Measurements from ENCODE around the gene ERVFRD-1.

The ERVFRD-1 gene

DNA sequence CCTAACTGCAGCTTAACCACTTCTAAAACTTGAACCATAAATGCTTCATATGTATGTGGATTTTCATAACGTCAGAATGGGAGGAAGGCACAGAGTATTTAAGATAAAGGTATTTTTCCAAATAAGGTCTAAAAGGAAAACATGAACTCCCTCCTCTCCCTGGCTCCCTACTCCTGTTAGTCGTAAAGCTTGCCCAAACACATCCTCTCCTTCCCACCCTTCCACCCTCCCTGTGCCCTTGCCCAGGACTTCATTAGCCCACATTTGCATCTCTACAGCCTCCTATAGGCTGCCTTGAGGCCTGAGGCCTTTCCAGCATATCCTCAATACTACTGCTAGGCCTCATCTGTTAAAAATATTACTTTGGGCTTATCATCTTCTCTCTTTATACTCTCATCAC, 35.0 kb downstream of the ERVFRD-1 start:
- Histone ChIP-seq H3K9me3 (ENCODE audit: control insufficient read depth, low read length) (no peaks in the 10 kb centered on the region), H3K4me1 (ENCODE audit: control insufficient read depth, insufficient read depth, low read length) (no peaks in the 10 kb centered on the region), H3K9ac (ENCODE audit: low read length) (no peak overlapping the region), H3K4me3 (ENCODE audit: low read length) (no peak overlapping the region), H3K27me3 (ENCODE audit: control insufficient read depth, insufficient read depth, low read length) (no peaks in the 10 kb centered on the region), H3K36me3 (ENCODE audit: control insufficient read depth, insufficient read depth, low read length) (no peaks in the 10 kb centered on the region)

DNA sequence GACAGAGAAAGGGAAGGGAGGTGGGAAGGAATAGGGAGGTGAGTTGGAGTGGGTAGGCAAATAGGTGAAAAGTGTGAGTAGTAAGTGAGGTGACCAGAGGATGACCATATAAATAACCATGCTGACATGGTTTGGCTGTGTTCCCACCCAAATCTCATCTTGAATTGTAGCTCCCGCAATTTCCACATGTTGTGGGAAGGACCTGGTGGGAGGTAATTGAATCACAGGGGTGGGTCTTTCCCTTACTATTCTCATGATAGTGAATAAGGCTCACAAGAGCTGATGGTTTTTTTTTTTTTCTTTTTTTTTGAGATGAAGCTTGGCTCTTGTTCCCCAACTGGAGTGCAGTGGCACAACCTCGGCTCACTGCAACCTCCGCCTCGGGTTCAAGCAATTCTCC, 39.4 kb downstream of the ERVFRD-1 start:
- Histone ChIP-seq H3K9me3 (ENCODE audit: control insufficient read depth, low read length) (no peaks in the 10 kb centered on the region), H3K27me3 (ENCODE audit: control insufficient read depth, insufficient read depth, low read length) (peaks cover 4% of the 10 kb centered on the region), H3K9ac (ENCODE audit: low read length) (no peak overlapping the region), H3K4me3 (ENCODE audit: low read length) (no peak overlapping the region), H3K36me3 (ENCODE audit: control insufficient read depth, insufficient read depth, low read length) (no peaks in the 10 kb centered on the region), H3K4me1 (ENCODE audit: control insufficient read depth, insufficient read depth, low read length) (peaks cover 8% of the 10 kb centered on the region)

DNA sequence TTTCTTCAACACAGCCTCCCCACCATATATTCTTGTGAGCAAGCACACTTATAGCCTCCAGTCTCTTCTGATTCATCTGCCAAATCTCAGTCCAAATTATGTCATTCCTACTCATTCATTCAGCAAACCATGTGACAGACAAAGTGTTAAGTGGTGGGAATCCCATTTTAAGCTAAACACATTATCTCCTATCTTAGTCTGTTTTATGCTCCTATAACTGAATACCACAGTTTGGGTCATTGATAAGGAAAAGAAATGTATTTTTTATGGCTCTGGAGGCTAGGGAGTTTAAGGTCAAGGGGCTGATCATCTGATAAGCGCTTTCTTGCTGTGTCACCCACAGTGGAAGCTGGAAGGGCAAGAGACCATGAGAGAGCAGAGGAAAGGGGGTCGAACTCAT, 41.8 kb downstream of the ERVFRD-1 start:
- H3K27me3 ChIP-seq (ENCODE audit: control insufficient read depth, insufficient read depth, low read length), result peaks cover 4% of the 10 kb centered on the region
- H3K9me3 ChIP-seq (ENCODE audit: control insufficient read depth, low read length), result no peaks in the 10 kb centered on the region
- peaks cover 8% of the 10 kb centered on the region for H3K4me1 ChIP-seq (ENCODE audit: control insufficient read depth, insufficient read depth, low read length)
- H3K36me3 ChIP-seq (ENCODE audit: control insufficient read depth, insufficient read depth, low read length), result no peaks in the 10 kb centered on the region
- H3K9ac ChIP-seq (ENCODE audit: low read length), result no peak overlapping the region
- no peak overlapping the region for H3K4me3 ChIP-seq (ENCODE audit: low read length)

DNA sequence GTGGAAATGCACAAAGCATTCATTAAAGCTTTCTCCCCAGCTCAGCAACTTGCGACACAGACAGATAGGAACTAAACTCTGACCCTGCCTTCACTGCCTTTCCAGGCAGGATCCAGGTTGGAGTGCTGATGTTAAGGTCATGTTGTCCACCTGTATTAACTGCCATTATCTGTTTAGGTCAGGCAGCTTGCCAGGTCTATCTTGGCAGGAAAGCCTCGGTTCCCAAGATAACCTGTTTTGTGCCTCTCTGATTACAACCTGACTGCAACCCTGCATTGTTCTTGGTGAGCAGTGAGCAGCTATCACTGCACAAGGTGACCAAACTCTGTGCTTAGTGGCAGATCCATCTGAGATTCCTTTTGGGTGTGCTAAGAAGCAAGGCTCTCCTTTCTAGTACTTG, 44.2 kb downstream of the ERVFRD-1 start:
- no peaks in the 10 kb centered on the region for H3K9me3 ChIP-seq (ENCODE audit: control insufficient read depth, low read length)
- H3K9ac ChIP-seq (ENCODE audit: low read length), result no peak overlapping the region
- H3K36me3 ChIP-seq (ENCODE audit: control insufficient read depth, insufficient read depth, low read length), result no peaks in the 10 kb centered on the region
- H3K4me3 ChIP-seq (ENCODE audit: low read length), result no peak overlapping the region
- H3K27me3 ChIP-seq (ENCODE audit: control insufficient read depth, insufficient read depth, low read length), result peaks cover 4% of the 10 kb centered on the region
- H3K4me1 ChIP-seq (ENCODE audit: control insufficient read depth, insufficient read depth, low read length), result peaks cover 8% of the 10 kb centered on the region

DNA sequence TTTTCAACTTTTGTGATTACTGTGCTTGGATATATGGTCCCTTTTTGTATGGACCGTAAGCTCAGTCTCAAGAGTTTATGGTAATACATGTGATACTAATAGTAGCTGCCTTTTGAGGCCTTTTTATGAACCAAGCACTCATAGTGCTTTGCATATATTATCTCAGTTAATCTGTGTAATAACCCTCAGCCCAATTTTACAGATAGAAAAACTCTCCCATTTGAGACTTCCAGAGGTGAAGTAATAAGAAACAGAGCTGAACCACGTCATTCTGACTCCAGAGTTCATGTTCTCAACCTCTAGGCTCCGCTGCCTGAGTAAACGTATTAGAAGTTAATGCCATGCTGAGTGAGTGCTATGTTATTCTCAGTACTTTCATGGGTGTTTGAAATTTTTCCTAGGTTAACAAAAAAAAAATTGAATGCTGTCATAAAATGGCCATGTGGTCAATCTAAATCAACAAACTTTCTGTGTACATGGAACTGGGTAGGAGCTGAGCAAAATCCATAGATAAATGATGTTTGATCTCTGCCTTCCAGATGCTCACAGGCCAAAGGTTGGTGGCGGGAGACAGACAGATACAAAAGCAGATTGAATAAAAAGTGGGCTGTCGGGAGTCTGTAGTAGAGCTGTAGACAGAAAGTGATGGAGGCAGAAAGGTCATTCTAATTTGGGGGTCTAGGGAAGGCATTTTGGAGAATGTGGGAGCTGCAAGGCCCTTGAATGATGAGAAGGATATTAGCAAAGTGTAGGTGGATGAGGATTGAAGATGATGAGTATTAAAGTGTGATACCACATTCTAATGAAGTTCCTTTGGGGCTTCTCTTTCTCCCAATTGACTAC, 44.8 kb downstream of the ERVFRD-1 start:
- Histone ChIP-seq H3K9me3 (ENCODE audit: control insufficient read depth, low read length) (no peaks in the 10 kb centered on the region), H3K4me1 (ENCODE audit: control insufficient read depth, insufficient read depth, low read length) (peaks cover 8% of the 10 kb centered on the region), H3K4me3 (ENCODE audit: low read length) (no peak overlapping the region), H3K9ac (ENCODE audit: low read length) (no peak overlapping the region), H3K27me3 (ENCODE audit: control insufficient read depth, insufficient read depth, low read length) (peaks cover 4% of the 10 kb centered on the region), H3K36me3 (ENCODE audit: control insufficient read depth, insufficient read depth, low read length) (no peaks in the 10 kb centered on the region)

DNA sequence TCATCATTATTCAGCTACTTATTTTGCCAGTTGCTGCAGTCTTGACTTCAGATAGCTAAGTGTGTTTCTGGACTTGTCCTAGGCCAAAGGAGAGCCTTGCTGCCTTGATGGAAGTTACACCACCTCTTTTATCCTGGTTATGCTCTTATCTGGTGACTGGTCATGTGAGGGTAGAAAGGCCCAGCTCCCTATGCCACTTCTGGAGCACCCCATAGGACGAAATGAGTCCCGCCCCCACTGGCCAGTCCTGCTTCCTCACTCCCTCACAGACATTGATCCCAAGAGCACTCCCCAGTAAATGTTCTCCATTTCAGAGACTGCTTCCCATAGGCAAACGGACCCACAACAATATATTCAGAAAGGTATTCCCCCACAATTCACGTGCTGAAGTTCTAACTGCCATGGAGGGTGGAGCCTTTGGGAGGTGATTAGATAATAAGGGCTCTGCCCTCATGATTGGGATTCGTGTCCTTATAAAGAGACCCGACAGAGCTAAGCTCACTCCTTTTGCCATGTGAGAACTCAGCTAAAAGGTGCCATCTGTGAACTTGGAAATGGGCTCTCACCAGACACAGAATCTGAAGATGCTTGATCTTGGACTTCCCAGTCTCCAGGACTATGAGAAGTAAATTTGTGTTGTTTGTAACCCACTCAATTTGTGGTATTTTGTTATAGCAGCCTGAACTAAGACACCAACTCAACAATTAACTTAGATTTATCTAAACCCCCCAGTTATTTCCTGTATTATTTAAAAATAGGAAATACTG, 45.9 kb downstream of the ERVFRD-1 start:
- Histone ChIP-seq H3K36me3 (ENCODE audit: control insufficient read depth, insufficient read depth, low read length) (no peaks in the 10 kb centered on the region), H3K4me1 (ENCODE audit: control insufficient read depth, insufficient read depth, low read length) (peaks cover 8% of the 10 kb centered on the region), H3K9ac (ENCODE audit: low read length) (no peak overlapping the region), H3K4me3 (ENCODE audit: low read length) (no peak overlapping the region), H3K9me3 (ENCODE audit: control insufficient read depth, low read length) (no peaks in the 10 kb centered on the region), H3K27me3 (ENCODE audit: control insufficient read depth, insufficient read depth, low read length) (peaks cover 4% of the 10 kb centered on the region)

DNA sequence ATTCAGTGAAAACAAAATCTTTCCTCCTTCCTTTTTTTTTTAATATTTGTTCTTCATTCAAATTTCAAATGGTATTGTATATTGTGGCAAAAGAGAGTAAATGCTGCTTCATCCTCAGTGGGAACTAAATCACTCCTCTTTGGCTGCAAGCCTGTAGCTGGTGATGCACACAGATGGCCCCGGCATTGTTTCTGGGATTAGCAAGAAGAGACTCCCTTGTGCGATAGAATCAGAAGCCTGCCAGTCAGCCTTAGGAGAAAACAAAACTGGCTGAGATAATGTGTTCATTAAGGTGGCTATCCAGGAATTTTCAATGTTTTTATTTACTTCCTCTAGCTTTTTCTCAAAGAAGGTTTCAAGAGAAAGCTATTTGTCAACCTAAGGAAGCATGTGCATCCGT, 46.7 kb downstream of the ERVFRD-1 start:
- no peaks in the 10 kb centered on the region for H3K36me3 ChIP-seq (ENCODE audit: control insufficient read depth, insufficient read depth, low read length)
- H3K9ac ChIP-seq (ENCODE audit: low read length), result no peak overlapping the region
- peaks cover 8% of the 10 kb centered on the region for H3K4me1 ChIP-seq (ENCODE audit: control insufficient read depth, insufficient read depth, low read length)
- H3K9me3 ChIP-seq (ENCODE audit: control insufficient read depth, low read length), result no peaks in the 10 kb centered on the region
- peaks cover 2% of the 10 kb centered on the region for H3K27me3 ChIP-seq (ENCODE audit: control insufficient read depth, insufficient read depth, low read length)
- no peak overlapping the region for H3K4me3 ChIP-seq (ENCODE audit: low read length)

DNA sequence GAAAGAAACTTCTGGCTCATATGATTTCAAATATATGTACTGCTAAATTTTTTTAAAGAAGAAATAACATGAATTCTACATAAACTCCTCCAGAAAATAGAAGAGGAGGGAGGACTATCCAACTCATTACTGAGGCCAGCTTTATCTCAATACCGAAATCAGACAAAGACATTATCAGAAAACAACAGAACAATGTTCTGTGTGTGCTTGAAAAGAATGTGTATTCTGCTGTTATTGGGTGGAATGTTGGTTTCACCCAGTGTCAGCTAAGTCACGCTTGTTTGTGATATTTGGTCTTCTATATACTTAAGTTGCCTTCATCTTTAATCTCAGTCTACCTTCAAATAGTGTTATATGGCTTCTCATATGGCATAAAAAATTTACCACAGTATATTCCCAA, 48.8 kb downstream of the ERVFRD-1 start:
- H3K4me1 ChIP-seq (ENCODE audit: control insufficient read depth, insufficient read depth, low read length), result peaks cover 7% of the 10 kb centered on the region
- no peaks in the 10 kb centered on the region for H3K36me3 ChIP-seq (ENCODE audit: control insufficient read depth, insufficient read depth, low read length)
- H3K9ac ChIP-seq (ENCODE audit: low read length), result no peak overlapping the region
- no peaks in the 10 kb centered on the region for H3K27me3 ChIP-seq (ENCODE audit: control insufficient read depth, insufficient read depth, low read length)
- no peak overlapping the region for H3K4me3 ChIP-seq (ENCODE audit: low read length)
- no peaks in the 10 kb centered on the region for H3K9me3 ChIP-seq (ENCODE audit: control insufficient read depth, low read length)

DNA sequence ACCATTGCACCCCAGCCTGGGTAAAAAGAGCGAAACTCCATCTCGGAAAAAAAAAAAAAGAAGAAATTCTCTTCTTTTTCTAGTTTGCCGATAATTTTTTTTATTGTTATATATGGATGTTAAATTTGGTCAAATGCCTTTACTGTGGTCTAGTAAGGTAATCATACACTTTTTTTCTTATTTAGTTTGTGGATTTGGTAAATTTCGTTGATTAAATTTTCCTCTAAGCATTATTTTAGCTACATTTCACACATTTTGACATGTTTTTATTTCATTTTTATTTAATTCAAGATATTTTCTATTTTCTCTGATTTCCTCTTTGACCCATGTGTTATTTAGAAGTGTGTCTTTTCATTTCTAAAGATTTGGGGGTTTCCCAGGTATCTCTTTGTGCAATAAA, 49.4 kb downstream of the ERVFRD-1 start:
- H3K9me3 ChIP-seq (ENCODE audit: control insufficient read depth, low read length), result no peaks in the 10 kb centered on the region

DNA sequence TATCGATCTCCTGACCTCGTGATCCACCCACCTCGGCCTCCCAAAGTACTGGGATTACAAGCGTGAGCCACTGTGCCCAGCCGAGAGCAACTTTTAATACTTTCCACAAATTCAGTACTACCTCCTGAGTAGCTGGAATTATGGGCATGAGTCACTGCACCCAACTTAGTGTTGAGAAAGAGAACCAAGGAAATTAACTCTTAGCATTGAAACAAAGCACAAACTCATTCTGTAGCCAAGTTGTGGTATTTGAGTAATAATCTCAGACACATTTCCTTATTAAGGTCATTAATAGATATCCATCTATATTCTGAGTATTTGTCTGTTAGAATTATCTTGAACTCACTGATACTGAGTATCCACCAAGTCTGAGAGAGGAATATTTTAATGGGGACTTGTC, 53.1 kb downstream of the ERVFRD-1 start:
- no peaks in the 10 kb centered on the region for H3K9me3 ChIP-seq (ENCODE audit: control insufficient read depth, low read length)
- no peaks in the 10 kb centered on the region for H3K27me3 ChIP-seq (ENCODE audit: control insufficient read depth, insufficient read depth, low read length)
- no peak overlapping the region for H3K9ac ChIP-seq (ENCODE audit: low read length)
- H3K36me3 ChIP-seq (ENCODE audit: control insufficient read depth, insufficient read depth, low read length), result no peaks in the 10 kb centered on the region
- H3K4me1 ChIP-seq (ENCODE audit: control insufficient read depth, insufficient read depth, low read length), result no peaks in the 10 kb centered on the region
- H3K4me3 ChIP-seq (ENCODE audit: low read length), result no peak overlapping the region

More for the DNA sequence above, 49.4 kb downstream of the ERVFRD-1 start:
- H3K9ac ChIP-seq (ENCODE audit: low read length), result no peak overlapping the region
- no peaks in the 10 kb centered on the region for H3K27me3 ChIP-seq (ENCODE audit: control insufficient read depth, insufficient read depth, low read length)
- H3K4me1 ChIP-seq (ENCODE audit: control insufficient read depth, insufficient read depth, low read length), result peaks cover under 1% of the 10 kb centered on the region
- no peak overlapping the region for H3K4me3 ChIP-seq (ENCODE audit: low read length)
- H3K36me3 ChIP-seq (ENCODE audit: control insufficient read depth, insufficient read depth, low read length), result no peaks in the 10 kb centered on the region

DNA sequence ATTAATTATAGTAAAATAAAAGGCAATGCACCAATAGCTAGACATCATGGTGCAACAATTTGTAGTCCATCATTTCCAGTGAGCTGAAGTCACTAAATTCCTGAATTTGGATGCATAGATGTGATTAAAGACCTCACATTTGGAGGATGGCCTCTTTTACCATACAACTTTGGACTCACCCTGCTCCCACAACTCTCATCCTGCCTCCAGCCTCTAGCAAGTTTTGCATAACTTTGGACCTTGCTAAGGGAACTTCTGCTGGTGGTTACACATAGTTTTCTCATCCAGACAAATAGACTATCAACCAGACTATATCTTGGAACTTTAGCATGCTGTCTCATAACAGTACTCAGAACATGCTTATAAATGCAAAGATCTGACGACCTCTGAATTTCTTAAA, 54.7 kb downstream of the ERVFRD-1 start:
- Histone ChIP-seq H3K4me3 (ENCODE audit: low read length) (no peak overlapping the region), H3K9ac (ENCODE audit: low read length) (no peak overlapping the region), H3K4me1 (ENCODE audit: control insufficient read depth, insufficient read depth, low read length) (no peaks in the 10 kb centered on the region), H3K27me3 (ENCODE audit: control insufficient read depth, insufficient read depth, low read length) (no peaks in the 10 kb centered on the region), H3K9me3 (ENCODE audit: control insufficient read depth, low read length) (no peaks in the 10 kb centered on the region), H3K36me3 (ENCODE audit: control insufficient read depth, insufficient read depth, low read length) (no peaks in the 10 kb centered on the region)

DNA sequence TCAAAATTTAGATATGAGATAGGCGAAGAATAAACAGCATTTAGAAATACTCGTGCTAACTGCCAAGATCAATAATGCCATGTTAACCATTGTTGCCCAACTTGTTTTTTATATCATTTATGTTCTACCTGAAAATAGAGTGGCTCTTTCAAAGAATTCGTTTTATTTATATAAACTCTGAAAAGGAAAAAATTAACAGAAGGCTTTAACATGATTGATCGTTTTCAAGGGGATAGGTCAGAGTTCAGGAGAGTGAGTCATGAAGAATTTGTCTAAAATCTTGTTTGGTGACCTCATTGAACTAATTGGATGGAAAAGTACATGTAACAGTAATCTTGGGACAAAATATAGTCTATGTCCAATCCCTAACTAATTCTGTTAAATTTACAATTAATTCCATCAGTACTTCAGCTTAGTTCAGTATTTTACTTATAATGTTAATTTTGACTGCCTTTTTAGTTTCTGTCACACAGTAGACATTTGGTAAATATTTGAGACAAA, 56.3 kb downstream of the ERVFRD-1 start:
- Histone ChIP-seq H3K9ac (ENCODE audit: low read length) (no peak overlapping the region), H3K4me3 (ENCODE audit: low read length) (no peak overlapping the region), H3K9me3 (ENCODE audit: control insufficient read depth, low read length) (no peaks in the 10 kb centered on the region), H3K36me3 (ENCODE audit: control insufficient read depth, insufficient read depth, low read length) (no peaks in the 10 kb centered on the region), H3K4me1 (ENCODE audit: control insufficient read depth, insufficient read depth, low read length) (no peaks in the 10 kb centered on the region), H3K27me3 (ENCODE audit: control insufficient read depth, insufficient read depth, low read length) (no peaks in the 10 kb centered on the region)
